K562 treated with DMSO at 1 percent for 24 hours (cell line): ENCODE results near the gene THSD1. TPM values are rescaled to one million over a fixed set of nuclear protein-coding genes. Genes with fewer than 3 reads are reported as not detected.

Source experiments
- total RNA-seq: library from RNA; unstranded; fragments of 300-600 nt; gene quantifications from 2 replicates; pipeline ENCODE4 v1.2.3, GENCODE V29; 2022; ENCODE audit warnings: low read depth; ENCODE audit not compliant: insufficient read depth

Gene THSD1
- total RNA-seq, result 0.34 TPM in 1 of 2 replicates, not detected in the other

GRCh38 chr13:52405767-52406494 lies at the start of gene THSD1:
THSD1 (minus strand) TSS chr13:52406172; CDS start chr13:52402600, 3,572 bp downstream.

GRCh38 chr13:52454820-52455676 lies 49.1 kb upstream of the THSD1 start, which contains the start of gene CKAP2:
CKAP2 (plus strand) TSS chr13:52455478; CDS start chr13:52455557, 79 bp downstream.

GRCh38 chr13:52450012-52450792 lies 44.2 kb upstream of the THSD1 start, which contains the start of gene VPS36:
VPS36 (minus strand) TSS chr13:52450634; CDS start chr13:52450594, 40 bp downstream.

Other genes starting within 250 kb of the THSD1 start
- gene NEK3, start 246.6 kb downstream of the THSD1 start, total RNA-seq, result 5.3 and 7.5 TPM in 2 replicates
- 7.1 and 11.2 TPM in 2 replicates for gene VPS36, start 44.5 kb upstream of the THSD1 start, total RNA-seq
- 26.3 and 33.2 TPM in 2 replicates for gene CKAP2, start 49.3 kb upstream of the THSD1 start, total RNA-seq
- 4.7 and 5.7 TPM in 2 replicates for gene HNRNPA1L2, start 236.3 kb upstream of the THSD1 start, total RNA-seq
- gene SUGT1, start 246.7 kb upstream of the THSD1 start, total RNA-seq, result 32.7 and 37.3 TPM in 2 replicates